ENCODE measurements around the gene ERC1. TPM values are rescaled to one million over a fixed set of nuclear protein-coding genes. Genes with fewer than 3 reads are reported as not detected.

ERC1 gene
- total RNA-seq, 1 experiment from 2014 or later, result 55.1 TPM

- H3K4me3 Mint-ChIP-seq (ENCODE audit: unreplicated experiment), result no peak overlapping the region
- TF ChIP-seq, protein P1, sequence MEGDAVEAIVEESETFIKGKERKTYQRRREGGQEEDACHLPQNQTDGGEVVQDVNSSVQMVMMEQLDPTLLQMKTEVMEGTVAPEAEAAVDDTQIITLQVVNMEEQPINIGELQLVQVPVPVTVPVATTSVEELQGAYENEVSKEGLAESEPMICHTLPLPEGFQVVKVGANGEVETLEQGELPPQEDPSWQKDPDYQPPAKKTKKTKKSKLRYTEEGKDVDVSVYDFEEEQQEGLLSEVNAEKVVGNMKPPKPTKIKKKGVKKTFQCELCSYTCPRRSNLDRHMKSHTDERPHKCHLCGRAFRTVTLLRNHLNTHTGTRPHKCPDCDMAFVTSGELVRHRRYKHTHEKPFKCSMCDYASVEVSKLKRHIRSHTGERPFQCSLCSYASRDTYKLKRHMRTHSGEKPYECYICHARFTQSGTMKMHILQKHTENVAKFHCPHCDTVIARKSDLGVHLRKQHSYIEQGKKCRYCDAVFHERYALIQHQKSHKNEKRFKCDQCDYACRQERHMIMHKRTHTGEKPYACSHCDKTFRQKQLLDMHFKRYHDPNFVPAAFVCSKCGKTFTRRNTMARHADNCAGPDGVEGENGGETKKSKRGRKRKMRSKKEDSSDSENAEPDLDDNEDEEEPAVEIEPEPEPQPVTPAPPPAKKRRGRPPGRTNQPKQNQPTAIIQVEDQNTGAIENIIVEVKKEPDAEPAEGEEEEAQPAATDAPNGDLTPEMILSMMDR (IDR thresholded peaks at IDR 0.05; ENCODE audit: unreplicated experiment), result no peak
- no peak for DNase-seq (ENCODE audit: unreplicated experiment)
- peaks cover 33% of the 10 kb centered on the region for H3K36me3 Mint-ChIP-seq (ENCODE audit: insufficient read depth, unreplicated experiment)
- BruUV-seq (replicated peaks), result no TSS peak
- H3K27me3 Mint-ChIP-seq (ENCODE audit: insufficient read depth, unreplicated experiment), result no peaks in the 10 kb centered on the region
- H3K4me1 Mint-ChIP-seq (ENCODE audit: insufficient read depth, unreplicated experiment), result peaks cover 19% of the 10 kb centered on the region
- intact Hi-C loops (cut with micrococcal nuclease), result loop anchor here (5.0 kb wide), 2 partner anchors 146 to 661 kb away; no protein-coding TSS in a partner anchor
- no peaks in the 10 kb centered on the region for H3K9me3 Mint-ChIP-seq (ENCODE audit: unreplicated experiment)
- ChIA-PET POLR2A (interaction anchor here (0.7 to 2.0 kb wide), 7 partner anchors 9 to 169 kb away, joined by 3 to 7 read pairs (median 3); partner anchors contain the start of gene ERC1), CTCF (interaction anchor here (0.6 to 1.8 kb wide), 5 partner anchors 14 to 416 kb away, joined by 3 to 10 read pairs (median 4); no protein-coding TSS in a partner anchor)
- peak overlapping the region; percentile 37 for H3K27ac Mint-ChIP-seq (ENCODE audit: low read depth, unreplicated experiment)
Measured at GRCh38 chr12:946631-947030, 44.4 kb upstream of the ERC1 start.

GRCh38 chr12:948238-948637 is 42.8 kb upstream of the ERC1 start:
- DNase-seq (ENCODE audit: unreplicated experiment), result no peak
- Mint-ChIP-seq H3K4me3 (ENCODE audit: unreplicated experiment) (peak overlapping the region; percentile 96), H3K9me3 (ENCODE audit: unreplicated experiment) (no peaks in the 10 kb centered on the region), H3K36me3 (ENCODE audit: insufficient read depth, unreplicated experiment) (peaks cover 24% of the 10 kb centered on the region), H3K4me1 (ENCODE audit: insufficient read depth, unreplicated experiment) (peaks cover 19% of the 10 kb centered on the region), H3K27me3 (ENCODE audit: insufficient read depth, unreplicated experiment) (no peaks in the 10 kb centered on the region), H3K27ac (ENCODE audit: low read depth, unreplicated experiment) (peak overlapping the region; percentile 86)
- intact Hi-C loops (cut with micrococcal nuclease), result loop anchor here (2.0 to 5.0 kb wide), 3 partner anchors 43 to 659 kb away; partner anchors contain the start of gene ERC1
- TF ChIP-seq, protein P1 (IDR thresholded peaks at IDR 0.05; ENCODE audit: unreplicated experiment), result no peak
- CTCF ChIA-PET, result interaction anchor here (0.7 to 2.2 kb wide), 4 partner anchors 44 to 378 kb away, joined by 3 to 17 read pairs (median 10); no protein-coding TSS in a partner anchor
- POLR2A ChIA-PET, result interaction anchor here (0.6 to 4.6 kb wide), 18 partner anchors 7 to 645 kb away, joined by 3 to 59 read pairs (median 6); partner anchors contain the start of genes ERC1 and WNK1
- no TSS peak for BruUV-seq (replicated peaks)

- DNase-seq (ENCODE audit: unreplicated experiment), result peak; percentile 98
- Mint-ChIP-seq H3K4me3 (ENCODE audit: unreplicated experiment) (peak within 1 kb of the TSS; percentile 96), H3K4me1 (ENCODE audit: insufficient read depth, unreplicated experiment) (peaks cover 26% of the 10 kb centered on the region), H3K27me3 (ENCODE audit: insufficient read depth, unreplicated experiment) (no peaks in the 10 kb centered on the region), H3K27ac (ENCODE audit: low read depth, unreplicated experiment) (peak within 1 kb of the TSS; percentile 86), H3K36me3 (ENCODE audit: insufficient read depth, unreplicated experiment) (peaks cover 10% of the 10 kb centered on the region), H3K9me3 (ENCODE audit: unreplicated experiment) (no peaks in the 10 kb centered on the region)
- ChIA-PET POLR2A (interaction anchor here (0.6 to 4.6 kb wide), 37 partner anchors 9 to 681 kb away, joined by 3 to 59 read pairs (median 5); partner anchors contain the start of genes ERC1 and WNK1), CTCF (interaction anchor here (0.6 to 2.2 kb wide), 23 partner anchors 12 to 1047 kb away, joined by 3 to 17 read pairs (median 3); no protein-coding TSS in a partner anchor)
- TF ChIP-seq, protein P1 (IDR thresholded peaks at IDR 0.05; ENCODE audit: unreplicated experiment), result peak; percentile 92
- TSS peak; percentile 21 for BruUV-seq (replicated peaks)
- intact Hi-C loops (cut with micrococcal nuclease), result loop anchor here (1.0 to 5.0 kb wide), 6 partner anchors 41 to 658 kb away; partner anchors contain the start of genes ERC1 and WNK1
Measured at GRCh38 chr12:949453-950191, 41.4 kb upstream of the ERC1 start, which contains the start of gene RAD52. TSS of gene RAD52 (minus strand) at chr12:949694. CDS start at chr12:933058, 16,636 bp downstream.

DNA sequence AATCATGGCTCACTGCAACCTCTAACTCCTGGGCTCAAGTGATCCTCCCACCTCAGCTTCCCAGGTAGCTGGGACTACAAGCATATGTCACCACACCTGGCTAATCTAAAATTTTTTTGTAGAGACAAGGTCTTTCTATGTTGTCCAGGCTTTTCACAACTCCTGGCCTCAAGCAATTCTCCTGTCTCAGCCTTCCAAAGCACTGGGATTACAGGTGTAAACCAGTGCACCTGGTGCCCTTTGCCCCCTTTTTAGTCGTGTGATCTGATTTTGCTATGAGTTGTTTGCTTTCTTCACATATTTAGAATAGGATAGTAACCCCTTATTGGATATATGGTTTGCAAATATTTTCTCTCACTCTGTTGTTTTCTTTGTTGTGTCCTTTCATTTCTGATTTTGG is 39.8 kb upstream of the ERC1 start:
- no peak for DNase-seq (ENCODE audit: unreplicated experiment)
- TF ChIP-seq, protein P1 (IDR thresholded peaks at IDR 0.05; ENCODE audit: unreplicated experiment), result no peak
- intact Hi-C loops (cut with micrococcal nuclease), result no loop called here
- Mint-ChIP-seq H3K4me1 (ENCODE audit: insufficient read depth, unreplicated experiment) (peaks cover 20% of the 10 kb centered on the region), H3K4me3 (ENCODE audit: unreplicated experiment) (no peak overlapping the region), H3K27me3 (ENCODE audit: insufficient read depth, unreplicated experiment) (no peaks in the 10 kb centered on the region), H3K27ac (ENCODE audit: low read depth, unreplicated experiment) (no peak overlapping the region), H3K9me3 (ENCODE audit: unreplicated experiment) (no peaks in the 10 kb centered on the region), H3K36me3 (ENCODE audit: insufficient read depth, unreplicated experiment) (peaks cover 1% of the 10 kb centered on the region)
- ChIA-PET CTCF (interaction anchor here (0.6 to 1.8 kb wide), 10 partner anchors 30 to 382 kb away, joined by 3 to 9 read pairs (median 4); no protein-coding TSS in a partner anchor), POLR2A (interaction anchor here (0.6 to 4.6 kb wide), 5 partner anchors 17 to 201 kb away, joined by 3 to 59 read pairs (median 4); partner anchors contain the start of genes ERC1 and WNK1)
- BruUV-seq (replicated peaks), result no TSS peak
